ENCODE results near the gene GBE1.

DNA sequence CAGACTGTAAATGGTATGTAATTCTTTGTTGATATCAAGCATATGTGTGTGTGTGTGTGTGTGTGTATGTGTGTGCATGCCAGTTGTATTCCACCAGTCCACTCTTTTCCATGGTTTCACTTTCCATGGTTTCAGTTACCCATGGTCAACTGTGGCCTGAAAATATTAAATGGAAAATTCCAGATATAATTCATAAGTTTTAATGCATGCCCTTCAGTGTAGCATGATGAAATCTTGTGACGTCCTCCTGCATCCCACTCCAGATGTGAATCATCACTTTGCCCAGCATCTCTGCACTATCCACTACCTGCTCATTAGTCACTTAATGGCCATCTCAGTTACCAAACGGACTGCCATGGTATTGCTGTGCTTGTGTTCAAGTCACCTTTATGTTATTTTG lies 215.9 kb downstream of the GBE1 start:
- TF ChIP-seq EP300 (IDR thresholded peaks at IDR 0.05): no peak
- TF ChIP-seq, protein P1, sequence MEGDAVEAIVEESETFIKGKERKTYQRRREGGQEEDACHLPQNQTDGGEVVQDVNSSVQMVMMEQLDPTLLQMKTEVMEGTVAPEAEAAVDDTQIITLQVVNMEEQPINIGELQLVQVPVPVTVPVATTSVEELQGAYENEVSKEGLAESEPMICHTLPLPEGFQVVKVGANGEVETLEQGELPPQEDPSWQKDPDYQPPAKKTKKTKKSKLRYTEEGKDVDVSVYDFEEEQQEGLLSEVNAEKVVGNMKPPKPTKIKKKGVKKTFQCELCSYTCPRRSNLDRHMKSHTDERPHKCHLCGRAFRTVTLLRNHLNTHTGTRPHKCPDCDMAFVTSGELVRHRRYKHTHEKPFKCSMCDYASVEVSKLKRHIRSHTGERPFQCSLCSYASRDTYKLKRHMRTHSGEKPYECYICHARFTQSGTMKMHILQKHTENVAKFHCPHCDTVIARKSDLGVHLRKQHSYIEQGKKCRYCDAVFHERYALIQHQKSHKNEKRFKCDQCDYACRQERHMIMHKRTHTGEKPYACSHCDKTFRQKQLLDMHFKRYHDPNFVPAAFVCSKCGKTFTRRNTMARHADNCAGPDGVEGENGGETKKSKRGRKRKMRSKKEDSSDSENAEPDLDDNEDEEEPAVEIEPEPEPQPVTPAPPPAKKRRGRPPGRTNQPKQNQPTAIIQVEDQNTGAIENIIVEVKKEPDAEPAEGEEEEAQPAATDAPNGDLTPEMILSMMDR (IDR thresholded peaks at IDR 0.05): no peak
- no peak for TF ChIP-seq POLR2A (IDR thresholded peaks at IDR 0.05)

Measured in suprapubic skin (tissue), 3 donors.